Measurements from ENCODE around the gene ATXN2L. TPM values are rescaled to one million over a fixed set of nuclear protein-coding genes. Genes with fewer than 3 reads are reported as not detected.

ATXN2L gene
- total and polyA plus RNA-seq, 10 of the 15 experiments (the other 5 are each of a cell fraction or from before 2014, with no cell fraction given): 3.5 to 210 (median 61.1) TPM

- peak; percentile 64 for TF ChIP-seq POLR2A (IDR thresholded peaks at IDR 0.05; ENCODE audit: low read depth, low read length)
- peak; percentile 79 for TF ChIP-seq E2F8 (IDR thresholded peaks at IDR 0.05; ENCODE audit: low read depth, partially characterized antibody)
- 0 out of 2 replicates have a peak, but pooled peaks have one; percentile 13 for TF ChIP-seq IKZF1 (conservative IDR thresholded peaks at IDR 0.05)
- no peak for TF ChIP-seq YBX1 (IDR thresholded peaks at IDR 0.05)
- peak; percentile 70 for TF ChIP-seq CHD2 (IDR thresholded peaks at IDR 0.05; ENCODE audit: borderline replicate concordance, low read depth, low read length)
- no peak for TF ChIP-seq TCF12 (IDR thresholded peaks at IDR 0.05; ENCODE audit: low read depth, low read length)
- no peak; the same call in 1 of the 2 replicates for TF ChIP-seq LARP7 (IDR thresholded peaks at IDR 0.05)
- TF ChIP-seq FOS (IDR thresholded peaks at IDR 0.05; ENCODE audit: borderline replicate concordance, extremely low read depth, insufficient read length): peak; percentile 16
- no peak for TF ChIP-seq WRNIP1 (IDR thresholded peaks at IDR 0.05; ENCODE audit: borderline replicate concordance, low read depth, low read length)
- TF ChIP-seq MAX (IDR thresholded peaks at IDR 0.05; ENCODE audit: low read depth, low read length): peak; percentile 50; the same call in 1 of the 2 replicates
- TF ChIP-seq NFYB (IDR thresholded peaks at IDR 0.05; ENCODE audit: insufficient read depth, low read depth, low read length): peak; percentile 98
Measured at GRCh38 chr16:28879841-28880588, 57.2 kb downstream of the ATXN2L start (continued).

All from GM12878 (cell line).